T-helper 2 cell (primary cell): Measurements from ENCODE around the gene STK32B.
"Not testable (repeated sequence)": the region's sequence is repeated elsewhere in the genome, so short reads cannot be mapped to it uniquely, and the experiment has no call there.

Experiments used
- DNase-seq, 5 experiments: peaks; one replicate each; pipeline versions ENCODE4 v3.0.0 to v3.0.0-alpha.2; 2012 to 2022

The STK32B gene

GRCh38 chr4:5030927-5031326, 20.4 kb upstream of the STK32B start:
- DNase-seq: no peak

- DNase-seq: no peak
Observed at GRCh38 chr4:5032813-5033212, 18.5 kb upstream of the STK32B start.

GRCh38 chr4:5033281-5033841, 17.9 kb upstream of the STK32B start:
- DNase-seq: peak in 1 of 5 experiments; percentile 9

GRCh38 chr4:5034206-5034605, 17.1 kb upstream of the STK32B start:
- DNase-seq: no peak

GRCh38 chr4:5036239-5036638, 15.0 kb upstream of the STK32B start:
- no peak for DNase-seq

- no peak for DNase-seq
Observed at GRCh38 chr4:5037553-5038551, 13.4 kb upstream of the STK32B start.

DNA sequence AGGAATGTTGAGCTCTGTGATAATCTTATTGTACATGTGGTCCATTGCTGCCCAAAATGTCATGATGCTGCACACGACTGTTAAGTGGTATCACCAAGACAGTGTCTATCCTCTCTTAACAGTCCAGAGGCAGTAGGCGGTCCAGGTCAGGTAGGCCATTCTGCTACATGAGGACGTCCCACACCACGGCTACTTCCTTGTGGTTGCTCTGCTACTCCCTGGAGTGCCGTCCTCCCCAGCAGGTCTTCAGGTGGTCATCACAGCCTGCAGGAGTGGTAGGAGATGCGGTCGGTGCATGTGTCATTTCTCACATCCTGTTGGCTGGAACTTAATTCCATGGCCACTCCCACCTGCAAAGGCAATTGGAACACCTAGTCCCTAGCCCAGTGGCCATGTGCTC, 11.5 kb upstream of the STK32B start:
- DNase-seq: no peak

DNA sequence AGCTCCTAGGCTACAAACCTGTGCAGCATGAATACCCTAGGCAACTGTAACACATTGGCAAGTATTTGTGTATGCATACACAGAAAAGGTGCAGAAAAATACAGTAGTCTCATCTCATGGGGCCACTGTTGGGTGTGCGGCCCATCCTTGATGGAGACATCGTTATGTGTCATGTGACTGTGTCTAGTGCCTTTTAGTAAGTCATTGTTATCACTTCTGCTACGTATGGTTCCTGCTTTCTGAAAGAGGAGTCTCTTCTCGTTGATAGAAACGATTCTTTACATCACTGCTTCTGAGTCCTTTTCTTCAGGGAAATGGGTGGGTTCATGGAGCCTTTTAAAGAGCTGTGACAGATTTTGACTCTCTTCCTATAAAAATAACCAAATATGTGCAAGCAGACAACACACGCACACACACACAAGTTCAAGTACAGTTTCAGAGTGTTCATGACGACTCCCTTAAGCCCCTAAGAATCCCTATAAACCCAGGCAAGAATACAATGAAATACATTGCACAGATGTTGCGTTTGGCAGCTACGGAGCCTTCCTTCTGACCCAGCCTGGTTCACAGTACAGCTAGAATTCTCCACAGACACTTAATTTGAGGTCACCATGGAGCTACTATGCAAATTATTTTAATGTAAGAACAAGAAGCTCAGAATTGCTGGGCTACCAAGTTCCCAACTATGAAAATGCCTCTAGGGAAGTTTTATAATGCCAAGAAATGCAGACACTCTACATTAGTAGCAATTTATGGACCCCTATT, 10.2 kb upstream of the STK32B start:
- DNase-seq: no peak

- DNase-seq: no peak
Observed at GRCh38 chr4:5041699-5042098, 9.6 kb upstream of the STK32B start.

DNA sequence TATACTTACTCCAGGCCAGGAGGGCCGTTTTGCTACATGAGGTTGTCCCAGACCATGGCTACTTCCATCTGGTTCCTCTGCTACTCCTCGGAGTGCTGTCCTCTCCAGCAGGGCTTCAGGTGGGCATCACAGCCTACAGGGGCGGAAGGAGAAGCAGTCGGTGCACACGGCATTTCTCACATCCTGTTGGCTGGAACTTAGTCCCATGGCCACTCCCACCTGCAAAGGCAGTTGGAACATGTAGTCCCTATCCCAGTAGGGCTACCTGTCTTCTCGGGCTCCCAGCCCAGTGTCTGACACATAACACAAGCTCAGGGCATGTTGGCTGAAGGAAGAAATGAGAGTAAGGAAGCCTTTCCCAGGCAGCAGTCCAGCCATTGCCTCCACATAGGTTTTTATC, 7.7 kb upstream of the STK32B start:
- no peak for DNase-seq

DNA sequence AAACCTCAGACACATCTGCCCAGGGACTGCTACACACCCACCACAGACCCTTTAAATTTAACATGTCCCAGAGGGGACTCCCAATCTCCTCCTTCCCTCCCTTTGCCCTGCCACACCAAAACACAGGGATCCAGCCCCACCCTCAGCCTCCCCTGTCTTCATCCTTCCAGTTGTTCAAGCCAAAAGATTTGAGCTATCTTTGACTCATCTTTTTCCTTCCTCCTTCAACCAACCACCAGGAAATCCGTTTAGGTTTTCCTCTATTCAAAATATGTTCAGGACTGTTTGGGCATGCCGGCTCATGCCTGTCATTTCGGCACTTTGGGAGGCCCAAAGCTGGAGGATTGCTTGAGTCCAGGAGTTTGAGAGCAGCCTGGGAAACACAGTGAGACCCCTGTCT, 6.9 kb upstream of the STK32B start:
- DNase-seq: no peak

DNA sequence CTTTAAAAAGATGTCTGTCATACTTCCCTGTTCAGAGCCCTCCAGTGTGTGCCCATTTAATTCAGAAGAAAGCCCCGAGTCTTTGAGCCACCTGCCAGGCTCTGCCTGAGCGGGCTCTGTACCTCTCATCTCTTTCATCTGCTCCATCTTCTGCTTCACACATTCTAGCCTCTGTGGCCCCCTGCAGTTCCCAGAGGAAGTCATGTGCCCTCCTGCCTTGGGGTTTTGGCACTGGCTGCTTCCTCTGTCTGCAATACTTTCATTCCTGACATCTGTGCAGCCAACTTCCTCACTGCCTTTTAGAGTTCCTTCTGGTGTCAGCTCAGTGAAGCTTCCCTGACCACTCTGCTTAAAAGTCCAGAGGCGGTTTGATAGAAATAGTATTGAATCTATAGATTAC, 6.2 kb upstream of the STK32B start:
- no peak for DNase-seq

GRCh38 chr4:5048721-5049120, 2.6 kb upstream of the STK32B start:
- DNase-seq: no peak

DNA sequence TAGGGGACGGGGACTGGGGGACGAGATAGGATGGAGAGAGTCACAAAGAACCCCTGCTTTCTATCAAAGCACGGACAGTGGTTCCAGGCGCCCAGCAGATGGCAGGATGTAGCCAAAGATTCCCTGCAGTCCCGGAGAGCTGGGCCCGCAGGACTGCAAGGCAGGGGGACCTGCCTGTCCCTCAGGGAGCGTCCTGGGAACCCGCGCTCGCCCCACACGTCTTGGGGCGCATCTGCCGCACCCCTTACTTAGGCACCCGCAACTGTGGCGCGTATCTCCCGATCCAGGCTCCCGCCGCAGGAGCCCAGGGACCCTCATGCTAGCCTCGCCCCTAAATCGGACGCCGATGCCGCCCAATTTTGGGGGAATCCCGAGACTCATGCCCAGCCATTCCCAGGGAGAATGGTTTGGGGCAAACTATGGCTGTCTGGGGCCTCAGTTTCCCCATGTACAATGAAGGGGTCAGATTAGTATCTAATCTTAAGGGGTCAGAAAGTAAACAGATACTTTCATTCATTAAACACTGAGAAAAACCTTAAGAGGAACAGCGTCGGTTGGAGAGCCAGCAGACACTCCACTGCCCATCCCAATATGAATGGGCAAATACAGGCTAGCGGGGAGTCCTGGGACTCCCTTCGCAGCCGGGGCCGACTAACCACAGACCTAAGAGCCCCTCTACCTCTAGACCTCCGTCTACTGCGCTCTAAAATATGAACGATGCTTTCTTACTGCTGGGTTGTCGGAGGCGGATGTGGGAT, 581 bp upstream of the STK32B start:
- peak in 1 of 5 experiments; percentile 24 for DNase-seq

GRCh38 chr4:5052204-5052702, 973 bp downstream of the STK32B start:
- no peak for DNase-seq

GRCh38 chr4:5052726-5053425, 1.6 kb downstream of the STK32B start:
- no peak for DNase-seq

DNA sequence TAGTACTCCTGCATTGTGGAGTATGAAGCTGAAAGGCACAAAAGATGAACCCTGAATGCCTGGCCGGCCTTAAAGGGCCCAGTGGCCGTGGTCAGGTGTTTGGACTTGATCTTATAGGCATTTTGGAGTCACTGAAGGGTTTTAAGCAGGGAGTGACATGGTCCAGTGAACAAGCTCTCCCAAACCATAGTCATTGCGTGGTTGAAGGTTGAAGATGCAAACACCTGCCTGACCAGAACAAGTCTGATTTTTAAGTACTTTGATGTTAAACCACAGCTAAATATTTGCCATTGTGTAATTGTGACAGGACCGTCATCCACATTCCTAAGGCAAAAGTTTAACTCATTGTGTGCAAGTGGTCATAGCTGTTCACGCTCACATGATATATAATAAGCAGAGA, 3.3 kb downstream of the STK32B start:
- DNase-seq: no peak

DNA sequence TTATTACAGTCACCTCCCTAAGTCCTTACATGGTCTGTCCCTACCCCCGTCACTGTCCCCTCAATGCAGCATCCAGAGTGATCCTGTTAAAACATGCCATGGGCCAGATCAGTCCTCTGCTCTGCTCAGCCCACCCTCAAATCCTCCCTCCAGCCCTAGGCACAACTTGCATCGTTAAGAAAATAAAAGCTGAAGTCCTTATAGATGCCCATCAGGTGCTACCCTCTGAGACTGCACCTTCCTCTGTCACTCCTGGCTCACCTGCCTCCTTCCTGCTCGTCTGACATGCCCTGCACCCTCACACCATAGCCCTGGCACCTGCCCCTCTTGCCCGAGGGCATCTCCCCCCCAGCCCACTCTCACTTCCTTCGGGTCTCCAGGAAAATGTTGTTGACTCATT, 4.1 kb downstream of the STK32B start:
- no peak for DNase-seq

DNA sequence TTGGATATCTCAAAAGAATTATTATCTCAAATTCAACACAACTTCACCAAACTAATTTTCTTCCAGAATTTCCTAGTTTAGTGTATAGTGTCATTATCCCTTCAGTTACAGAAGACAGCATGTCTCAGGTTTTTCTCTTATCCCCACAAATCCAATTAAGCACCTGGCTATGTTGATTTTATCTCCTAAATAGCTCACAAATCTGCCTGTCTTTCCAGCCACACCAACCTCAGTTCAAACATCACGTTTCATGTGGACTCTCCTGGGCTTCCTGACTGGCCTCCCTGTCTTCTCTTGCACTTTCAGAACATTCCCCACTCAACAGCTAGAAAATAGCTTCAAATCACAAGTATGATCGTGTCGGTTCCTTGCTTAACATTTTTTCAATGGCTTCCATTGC, 14.8 kb downstream of the STK32B start:
- no peak for DNase-seq

GRCh38 chr4:5066968-5067367, 15.7 kb downstream of the STK32B start:
- DNase-seq: not testable (repeated sequence)

GRCh38 chr4:5067908-5068307, 16.6 kb downstream of the STK32B start:
- no peak for DNase-seq

DNA sequence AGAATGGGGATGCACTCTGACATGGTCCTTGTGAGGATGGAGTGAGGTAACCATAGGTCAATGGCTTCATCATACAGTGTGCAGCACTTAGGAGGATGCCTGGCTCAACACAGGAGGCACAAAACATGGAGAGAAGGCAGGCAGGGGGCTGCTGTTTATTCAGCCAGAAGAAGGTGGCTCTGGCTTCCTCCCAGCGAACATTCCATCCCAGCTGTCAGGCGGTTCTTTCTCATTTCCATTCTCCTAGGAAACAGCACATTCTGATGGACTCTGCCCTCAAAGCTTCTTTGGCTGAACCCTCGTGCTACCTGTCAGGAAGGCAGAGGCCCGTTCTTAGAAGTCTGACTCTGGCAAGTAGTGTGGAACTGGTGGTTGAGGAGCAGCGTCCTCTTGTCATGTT, 18.6 kb downstream of the STK32B start:
- DNase-seq: no peak
